Liver (tissue), 9 donors: ENCODE measurements around the gene WRNIP1. TPM values are rescaled to one million over a fixed set of nuclear protein-coding genes. Genes with fewer than 3 reads are reported as not detected.

Experiments used
- DNase-seq: peaks from one replicate; pipeline ENCODE4 v3.0.0-alpha.2; 2017; ENCODE audit warnings: low spot score
- H3K27ac ChIP-seq, 2 donors: one replicate each; pipeline ENCODE4 v1.7.0; 2013; ENCODE audit warnings: inconsistent platforms in 2 of 2, low read length in 2 of 2, control low read depth in 1 of 2, low read depth in 1 of 2, mild to moderate bottlenecking in 1 of 2
- H3K27me3 ChIP-seq, 4 donors: one replicate each; pipeline versions ENCODE4 v1.6.1 to v1.7.0; 2013; ENCODE audit warnings: low read length in 3 of 4, inconsistent platforms in 1 of 4, mild to moderate bottlenecking in 1 of 4, moderate library complexity in 1 of 4; ENCODE audit not compliant: control insufficient read depth in 4 of 4, insufficient read depth in 4 of 4
- H3K36me3 ChIP-seq, 4 donors: one replicate each; pipeline versions ENCODE4 v1.6.1 to v1.7.0; 2013; ENCODE audit warnings: low read length in 3 of 4, mild to moderate bottlenecking in 3 of 4, low read depth in 1 of 4, moderate library complexity in 1 of 4; ENCODE audit not compliant: control insufficient read depth in 4 of 4, insufficient read depth in 3 of 4
- H3K4me1 ChIP-seq, 4 donors: one replicate each; pipeline versions ENCODE4 v1.6.1 to v1.7.0; 2013; ENCODE audit warnings: low read length in 3 of 4, mild to moderate bottlenecking in 3 of 4, moderate library complexity in 1 of 4; ENCODE audit not compliant: control insufficient read depth in 4 of 4, insufficient read depth in 4 of 4
- H3K4me3 ChIP-seq, 3 donors: one replicate each; pipeline versions ENCODE4 v1.6.1 to v1.7.0; 2013; ENCODE audit warnings: low read length in 3 of 3, control low read depth in 1 of 3, low read depth in 1 of 3, mild to moderate bottlenecking in 1 of 3
- H3K9ac ChIP-seq, 2 donors: one replicate each; pipeline ENCODE4 v1.7.0; 2013; ENCODE audit warnings: low read length in 2 of 2, mild to moderate bottlenecking in 2 of 2, moderate library complexity in 2 of 2, control low read depth in 1 of 2, low read depth in 1 of 2
- H3K9me3 ChIP-seq, 4 donors: one replicate each; pipeline versions ENCODE4 v1.6.1 to v1.7.0; 2013; ENCODE audit warnings: low read length in 3 of 4; ENCODE audit not compliant: control insufficient read depth in 4 of 4
- EGR1 ChIP-seq, 2 donors: IDR thresholded peaks; 2 replicates each; pipeline ENCODE4 v1.6.1; 2016 to 2018; ENCODE audit warnings: antibody characterized with exemption in 2 of 2, low read depth in 2 of 2
- FOXA1 ChIP-seq: IDR thresholded peaks from 2 replicates; pipeline ENCODE4 v1.6.1; 2016; ENCODE audit warnings: antibody characterized with exemption
- FOXA2 ChIP-seq: IDR thresholded peaks from 2 replicates; pipeline ENCODE4 v1.6.1; 2016; ENCODE audit warnings: antibody characterized with exemption
- GABPA ChIP-seq, 2 donors: IDR thresholded peaks in 1 of 2; conservative IDR thresholded peaks in 1 of 2; 2 replicates each; pipeline ENCODE4 v1.6.1; 2016; ENCODE audit warnings: antibody characterized with exemption in 2 of 2, mild to moderate bottlenecking in 1 of 2, moderate library complexity in 1 of 2
- HNF4A ChIP-seq, 2 donors: conservative IDR thresholded peaks; 2 replicates each; pipeline ENCODE4 v1.6.1; 2016; ENCODE audit warnings: antibody characterized with exemption in 2 of 2, mild to moderate bottlenecking in 2 of 2
- HNF4G ChIP-seq: IDR thresholded peaks from 2 replicates; pipeline ENCODE4 v1.6.1; 2016; ENCODE audit warnings: antibody characterized with exemption
- MAX ChIP-seq: IDR thresholded peaks from 2 replicates; pipeline ENCODE4 v1.6.1; 2016; ENCODE audit warnings: antibody characterized with exemption
- RAD21 ChIP-seq, 2 donors: IDR thresholded peaks; 2 replicates each; pipeline ENCODE4 v1.6.1; 2016; ENCODE audit warnings: antibody characterized with exemption in 2 of 2, mild to moderate bottlenecking in 2 of 2
- RXRA ChIP-seq, 2 donors: IDR thresholded peaks; 2 replicates each; pipeline ENCODE4 v1.6.1; 2017 to 2018; ENCODE audit warnings: antibody characterized with exemption in 2 of 2, mild to moderate bottlenecking in 1 of 2
- SP1 ChIP-seq: IDR thresholded peaks from 2 replicates; pipeline ENCODE4 v1.6.1; 2018; ENCODE audit warnings: antibody characterized with exemption, mild to moderate bottlenecking
- WGBS: extraction: QIAGEN DNeasy Blood & Tissue Kit; methylation state at CpG from one replicate; pipeline ENCODE4 v1.1.7; 2013; 5-methylcytosine and 5-hydroxymethylcytosine counted together
- polyA plus RNA-seq, 2 donors: library from polyadenylated mRNA; stranded (reverse) in 1 of 2; unstranded in 1 of 2; fragments of 200-250 nt in 1 of 2; fragments of >200 nt in 1 of 2; fragmentation: Nextera tagmentation in 1 of 2; extraction: Ambion mirVana in 1 of 2; gene quantifications; one replicate each; pipeline versions ENCODE4 v1.2.1 to v1.2.3, GENCODE V29; 2013 to 2015
- total RNA-seq, 2 donors: library from RNA; depleted of rRNA; stranded (reverse); fragments of >200 nt; gene quantifications; one replicate each; pipeline ENCODE4 v1.2.3, GENCODE V29; 2014
- TF ChIP-seq, protein P1 (sequence below): fragments of 150-350 bp; IDR thresholded peaks from 2 replicates; pipeline ENCODE4 v1.5.1; 2017; ENCODE audit warnings: improper control_type of control experiment, low read depth, low read length; ENCODE audit not compliant: missing input control
- TF ChIP-seq, protein P2 (sequence below): IDR thresholded peaks from 2 replicates; pipeline ENCODE4 v1.6.1; 2016; ENCODE audit warnings: antibody characterized with exemption
- TF ChIP-seq, protein P3 (sequence below): IDR thresholded peaks from 2 replicates; pipeline ENCODE4 v1.6.1; 2016; ENCODE audit warnings: antibody characterized with exemption, mild to moderate bottlenecking
- donor health status: healthy.
- donor health status: healthy.
- donor health status: healthy.
- donor health status: healthy.
- donor health status: healthy.

Gene WRNIP1
- total and polyA plus RNA-seq, 4 donors: 10.0 to 32.7 (median 23.9) TPM

- H3K4me1 ChIP-seq: peaks cover 0 to 11% (median 3%) of the 10 kb centered on the region in 4 donors
- H3K9ac ChIP-seq: no peak overlapping the region
- H3K27ac ChIP-seq: no peak overlapping the region
- H3K9me3 ChIP-seq: peaks cover 0 to 3% (median 0%) of the 10 kb centered on the region in 4 donors
- no peak for DNase-seq
- H3K36me3 ChIP-seq: peaks cover 0 to 3% (median 0%) of the 10 kb centered on the region in 4 donors
- WGBS: 27% methylated on average over 5 of the region's 5 CpGs
- H3K27me3 ChIP-seq: no peaks in the 10 kb centered on the region
- TF ChIP-seq GABPA (IDR thresholded peaks at IDR 0.05 in 1 of 2, conservative IDR thresholded peaks at IDR 0.05 in 1 of 2): no peak
- TF ChIP-seq MAX: peak; percentile 65
- peak; percentile 37 to 60 for TF ChIP-seq RXRA (IDR thresholded peaks at IDR 0.05)
- peak; percentile 90 for TF ChIP-seq HNF4G
- peak; percentile 98 to 99 for TF ChIP-seq HNF4A (conservative IDR thresholded peaks at IDR 0.05)
- TF ChIP-seq SP1: peak; percentile 66
- TF ChIP-seq, protein P1, sequence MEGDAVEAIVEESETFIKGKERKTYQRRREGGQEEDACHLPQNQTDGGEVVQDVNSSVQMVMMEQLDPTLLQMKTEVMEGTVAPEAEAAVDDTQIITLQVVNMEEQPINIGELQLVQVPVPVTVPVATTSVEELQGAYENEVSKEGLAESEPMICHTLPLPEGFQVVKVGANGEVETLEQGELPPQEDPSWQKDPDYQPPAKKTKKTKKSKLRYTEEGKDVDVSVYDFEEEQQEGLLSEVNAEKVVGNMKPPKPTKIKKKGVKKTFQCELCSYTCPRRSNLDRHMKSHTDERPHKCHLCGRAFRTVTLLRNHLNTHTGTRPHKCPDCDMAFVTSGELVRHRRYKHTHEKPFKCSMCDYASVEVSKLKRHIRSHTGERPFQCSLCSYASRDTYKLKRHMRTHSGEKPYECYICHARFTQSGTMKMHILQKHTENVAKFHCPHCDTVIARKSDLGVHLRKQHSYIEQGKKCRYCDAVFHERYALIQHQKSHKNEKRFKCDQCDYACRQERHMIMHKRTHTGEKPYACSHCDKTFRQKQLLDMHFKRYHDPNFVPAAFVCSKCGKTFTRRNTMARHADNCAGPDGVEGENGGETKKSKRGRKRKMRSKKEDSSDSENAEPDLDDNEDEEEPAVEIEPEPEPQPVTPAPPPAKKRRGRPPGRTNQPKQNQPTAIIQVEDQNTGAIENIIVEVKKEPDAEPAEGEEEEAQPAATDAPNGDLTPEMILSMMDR: no peak
- no peak overlapping the region for H3K4me3 ChIP-seq
These were observed 49.5 kb upstream of the WRNIP1 start for GRCh38 chr6:2715737-2716136.

DNA sequence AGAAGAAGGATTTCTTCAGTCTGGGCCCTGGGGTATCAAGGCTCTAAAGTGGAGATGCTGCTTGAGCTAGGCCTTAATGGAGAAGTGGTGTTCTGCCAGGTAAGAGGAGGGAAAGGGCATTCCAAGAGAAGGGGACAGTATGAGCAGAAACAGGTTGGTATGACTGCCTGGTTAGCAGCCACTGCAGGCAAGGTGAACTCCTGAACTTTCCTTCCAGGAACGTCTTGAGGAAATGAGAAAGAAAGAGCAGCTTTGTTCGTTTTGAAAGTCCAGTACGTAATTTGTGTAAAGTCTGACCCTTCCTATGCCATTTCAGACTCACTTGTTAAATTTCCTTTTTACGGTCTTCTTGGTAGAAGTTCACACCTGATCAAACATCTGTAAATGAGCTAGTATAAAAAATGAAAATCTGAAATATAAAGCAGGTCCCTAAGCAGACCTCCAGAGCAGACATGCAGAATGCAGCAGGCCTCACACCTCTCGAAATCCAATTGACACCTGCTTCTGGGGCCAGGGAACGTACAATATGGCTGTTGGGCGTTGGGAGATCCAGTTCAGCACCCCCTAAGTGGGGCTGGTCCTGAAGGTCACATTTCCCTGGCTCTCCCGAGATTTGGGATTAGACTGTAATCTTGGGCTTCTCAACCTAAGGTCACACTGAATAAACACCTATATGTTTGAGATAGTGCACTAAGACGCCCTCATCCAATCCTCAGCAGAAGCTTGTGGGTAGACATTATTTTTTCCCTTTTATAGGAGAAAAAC is 48.1 kb upstream of the WRNIP1 start:
- 85% methylated on average over 9 of the region's 9 CpGs for WGBS
- DNase-seq: no peak
- no peak overlapping the region for H3K4me3 ChIP-seq
- TF ChIP-seq GABPA (IDR thresholded peaks at IDR 0.05 in 1 of 2, conservative IDR thresholded peaks at IDR 0.05 in 1 of 2) (no peak), SP1 (no peak), MAX (no peak), EGR1 (IDR thresholded peaks at IDR 0.05; ENCODE audit: low read depth in 2 of 2) (no peak), FOXA2 (no peak)
- H3K9me3 ChIP-seq: no peaks in the 10 kb centered on the region
- H3K27ac ChIP-seq: no peak overlapping the region
- peaks cover 0 to 3% (median 0%) of the 10 kb centered on the region in 4 donors for H3K36me3 ChIP-seq
- no peak overlapping the region for H3K9ac ChIP-seq
- no peaks in the 10 kb centered on the region for H3K27me3 ChIP-seq
- H3K4me1 ChIP-seq: peaks cover 0 to 11% (median 3%) of the 10 kb centered on the region in 4 donors

GRCh38 chr6:2718334-2719092 is 46.7 kb upstream of the WRNIP1 start:
- no peak overlapping the region for H3K4me3 ChIP-seq
- H3K36me3 ChIP-seq: no peaks in the 10 kb centered on the region
- WGBS: 76% methylated on average over 6 of the region's 6 CpGs
- H3K27me3 ChIP-seq: no peaks in the 10 kb centered on the region
- TF ChIP-seq, protein P2, sequence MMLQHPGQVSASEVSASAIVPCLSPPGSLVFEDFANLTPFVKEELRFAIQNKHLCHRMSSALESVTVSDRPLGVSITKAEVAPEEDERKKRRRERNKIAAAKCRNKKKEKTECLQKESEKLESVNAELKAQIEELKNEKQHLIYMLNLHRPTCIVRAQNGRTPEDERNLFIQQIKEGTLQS: no peak
- TF ChIP-seq RXRA (IDR thresholded peaks at IDR 0.05): no peak
- TF ChIP-seq FOXA2: no peak
- TF ChIP-seq EGR1 (IDR thresholded peaks at IDR 0.05; ENCODE audit: low read depth in 2 of 2): no peak
- no peak for TF ChIP-seq SP1
- no peak for TF ChIP-seq FOXA1
- TF ChIP-seq MAX: no peak
- TF ChIP-seq GABPA (IDR thresholded peaks at IDR 0.05 in 1 of 2, conservative IDR thresholded peaks at IDR 0.05 in 1 of 2): no peak
- no peak for TF ChIP-seq RAD21 (IDR thresholded peaks at IDR 0.05)
- TF ChIP-seq, protein P3, sequence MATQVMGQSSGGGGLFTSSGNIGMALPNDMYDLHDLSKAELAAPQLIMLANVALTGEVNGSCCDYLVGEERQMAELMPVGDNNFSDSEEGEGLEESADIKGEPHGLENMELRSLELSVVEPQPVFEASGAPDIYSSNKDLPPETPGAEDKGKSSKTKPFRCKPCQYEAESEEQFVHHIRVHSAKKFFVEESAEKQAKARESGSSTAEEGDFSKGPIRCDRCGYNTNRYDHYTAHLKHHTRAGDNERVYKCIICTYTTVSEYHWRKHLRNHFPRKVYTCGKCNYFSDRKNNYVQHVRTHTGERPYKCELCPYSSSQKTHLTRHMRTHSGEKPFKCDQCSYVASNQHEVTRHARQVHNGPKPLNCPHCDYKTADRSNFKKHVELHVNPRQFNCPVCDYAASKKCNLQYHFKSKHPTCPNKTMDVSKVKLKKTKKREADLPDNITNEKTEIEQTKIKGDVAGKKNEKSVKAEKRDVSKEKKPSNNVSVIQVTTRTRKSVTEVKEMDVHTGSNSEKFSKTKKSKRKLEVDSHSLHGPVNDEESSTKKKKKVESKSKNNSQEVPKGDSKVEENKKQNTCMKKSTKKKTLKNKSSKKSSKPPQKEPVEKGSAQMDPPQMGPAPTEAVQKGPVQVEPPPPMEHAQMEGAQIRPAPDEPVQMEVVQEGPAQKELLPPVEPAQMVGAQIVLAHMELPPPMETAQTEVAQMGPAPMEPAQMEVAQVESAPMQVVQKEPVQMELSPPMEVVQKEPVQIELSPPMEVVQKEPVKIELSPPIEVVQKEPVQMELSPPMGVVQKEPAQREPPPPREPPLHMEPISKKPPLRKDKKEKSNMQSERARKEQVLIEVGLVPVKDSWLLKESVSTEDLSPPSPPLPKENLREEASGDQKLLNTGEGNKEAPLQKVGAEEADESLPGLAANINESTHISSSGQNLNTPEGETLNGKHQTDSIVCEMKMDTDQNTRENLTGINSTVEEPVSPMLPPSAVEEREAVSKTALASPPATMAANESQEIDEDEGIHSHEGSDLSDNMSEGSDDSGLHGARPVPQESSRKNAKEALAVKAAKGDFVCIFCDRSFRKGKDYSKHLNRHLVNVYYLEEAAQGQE: no peak
- TF ChIP-seq, protein P1: no peak
- no peak for TF ChIP-seq HNF4G
- TF ChIP-seq HNF4A (conservative IDR thresholded peaks at IDR 0.05): no peak
- no peak overlapping the region for H3K9ac ChIP-seq
- DNase-seq: no peak
- no peak overlapping the region for H3K27ac ChIP-seq
- peaks cover 0 to 11% (median 3%) of the 10 kb centered on the region in 4 donors for H3K4me1 ChIP-seq
- no peaks in the 10 kb centered on the region for H3K9me3 ChIP-seq
